H1 (cell line): ENCODE measurements around the gene MORN5. TPM values are rescaled to one million over a fixed set of nuclear protein-coding genes. Genes with fewer than 3 reads are reported as not detected.

Experiments used
- CREB1 ChIP-seq: IDR thresholded peaks from 2 replicates; pipeline ENCODE4 v1.6.1; 2012; ENCODE audit warnings: inconsistent platforms
- KDM1A ChIP-seq: fragments of 200-600, 300-600 bp; sonication (generic); IDR thresholded peaks from 2 replicates; pipeline ENCODE4 v1.7.1; 2016; ENCODE audit warnings: mild to moderate bottlenecking, low read length, borderline replicate concordance
- RFX5 ChIP-seq: IDR thresholded peaks from 2 replicates; pipeline ENCODE4 v1.6.1; 2011; ENCODE audit warnings: low read depth, low read length, improper control_type of control experiment, borderline replicate concordance
- RXRA ChIP-seq: IDR thresholded peaks from 2 replicates; pipeline ENCODE4 v1.6.1; 2011; ENCODE audit warnings: low read depth, mild to moderate bottlenecking, low read length, moderate library complexity; ENCODE audit not compliant: insufficient read depth
- SRF ChIP-seq: IDR thresholded peaks from 2 replicates; pipeline ENCODE4 v1.6.1; 2011; ENCODE audit warnings: mild to moderate bottlenecking, low read depth, low read length, moderate library complexity
- SUZ12 ChIP-seq: fragments of 200-600 bp; sonication (generic); IDR thresholded peaks from 2 replicates; pipeline ENCODE4 v1.6.1; 2012; ENCODE audit warnings: mild to moderate bottlenecking, inconsistent platforms, low read length, moderate library complexity, mixed read lengths
- ZNF274 ChIP-seq: IDR thresholded peaks from 2 replicates; pipeline ENCODE4 v1.7.0; 2012; ENCODE audit warnings: low read length, borderline replicate concordance; ENCODE audit errors: extremely low read depth
- polyA plus RNA-seq, 7 experiments: library from polyadenylated mRNA; depleted of rRNA in 3 of 7; stranded (reverse) in 5 of 7; unstranded in 2 of 7; fragments of >200 nt in 5 of 7; fragments of 200-250 nt in 2 of 7; gene quantifications; 1 replicate in 5 of 7; 2 replicates in 1 of 7; 4 replicates in 1 of 7; pipeline versions ENCODE4 v1.2.1 to v1.2.3, GENCODE V29; 2011 to 2013; ENCODE audit warnings: missing spikeins in 2 of 7, mixed read lengths in 2 of 7
- total RNA-seq: library from RNA; stranded (reverse); fragmentation: NEBNext Ultra II Directional; extraction: Animal tissue kit (Norgen Biotek cat#: 25700); gene quantifications from 2 replicates; pipeline ENCODE4 v1.2.1, GENCODE V29; 2021
- TF ChIP-seq, protein P1 (sequence below): fragments of 300-600 bp; sonication (generic); IDR thresholded peaks from 2 replicates; pipeline ENCODE4 v1.7.1; 2012; ENCODE audit warnings: low read length, moderate library complexity, mild to moderate bottlenecking, inconsistent platforms; ENCODE audit not compliant: insufficient replicate concordance

Gene MORN5
- total and polyA plus RNA-seq, 2 of the 8 experiments (the other 6 are each of a cell fraction or from before 2014, with no cell fraction given): not detected

DNA sequence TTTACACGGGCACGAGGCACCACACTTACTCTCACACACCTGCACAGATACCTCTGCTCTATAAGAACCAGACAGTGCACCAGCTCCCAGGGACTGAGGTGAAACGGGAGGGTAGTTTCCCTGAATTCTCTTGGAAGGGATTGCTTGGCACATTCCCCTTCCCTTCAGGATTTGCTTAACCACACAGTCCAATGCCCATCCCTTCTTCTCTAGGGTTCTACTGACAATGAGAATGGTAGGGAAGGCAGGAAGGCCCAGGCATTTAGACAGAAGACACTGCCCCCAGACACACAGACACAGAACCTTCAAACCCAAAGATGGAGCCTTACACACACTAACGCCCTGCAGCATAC lies 69.8 kb downstream of the MORN5 start (continued):
- TF ChIP-seq, protein P1, sequence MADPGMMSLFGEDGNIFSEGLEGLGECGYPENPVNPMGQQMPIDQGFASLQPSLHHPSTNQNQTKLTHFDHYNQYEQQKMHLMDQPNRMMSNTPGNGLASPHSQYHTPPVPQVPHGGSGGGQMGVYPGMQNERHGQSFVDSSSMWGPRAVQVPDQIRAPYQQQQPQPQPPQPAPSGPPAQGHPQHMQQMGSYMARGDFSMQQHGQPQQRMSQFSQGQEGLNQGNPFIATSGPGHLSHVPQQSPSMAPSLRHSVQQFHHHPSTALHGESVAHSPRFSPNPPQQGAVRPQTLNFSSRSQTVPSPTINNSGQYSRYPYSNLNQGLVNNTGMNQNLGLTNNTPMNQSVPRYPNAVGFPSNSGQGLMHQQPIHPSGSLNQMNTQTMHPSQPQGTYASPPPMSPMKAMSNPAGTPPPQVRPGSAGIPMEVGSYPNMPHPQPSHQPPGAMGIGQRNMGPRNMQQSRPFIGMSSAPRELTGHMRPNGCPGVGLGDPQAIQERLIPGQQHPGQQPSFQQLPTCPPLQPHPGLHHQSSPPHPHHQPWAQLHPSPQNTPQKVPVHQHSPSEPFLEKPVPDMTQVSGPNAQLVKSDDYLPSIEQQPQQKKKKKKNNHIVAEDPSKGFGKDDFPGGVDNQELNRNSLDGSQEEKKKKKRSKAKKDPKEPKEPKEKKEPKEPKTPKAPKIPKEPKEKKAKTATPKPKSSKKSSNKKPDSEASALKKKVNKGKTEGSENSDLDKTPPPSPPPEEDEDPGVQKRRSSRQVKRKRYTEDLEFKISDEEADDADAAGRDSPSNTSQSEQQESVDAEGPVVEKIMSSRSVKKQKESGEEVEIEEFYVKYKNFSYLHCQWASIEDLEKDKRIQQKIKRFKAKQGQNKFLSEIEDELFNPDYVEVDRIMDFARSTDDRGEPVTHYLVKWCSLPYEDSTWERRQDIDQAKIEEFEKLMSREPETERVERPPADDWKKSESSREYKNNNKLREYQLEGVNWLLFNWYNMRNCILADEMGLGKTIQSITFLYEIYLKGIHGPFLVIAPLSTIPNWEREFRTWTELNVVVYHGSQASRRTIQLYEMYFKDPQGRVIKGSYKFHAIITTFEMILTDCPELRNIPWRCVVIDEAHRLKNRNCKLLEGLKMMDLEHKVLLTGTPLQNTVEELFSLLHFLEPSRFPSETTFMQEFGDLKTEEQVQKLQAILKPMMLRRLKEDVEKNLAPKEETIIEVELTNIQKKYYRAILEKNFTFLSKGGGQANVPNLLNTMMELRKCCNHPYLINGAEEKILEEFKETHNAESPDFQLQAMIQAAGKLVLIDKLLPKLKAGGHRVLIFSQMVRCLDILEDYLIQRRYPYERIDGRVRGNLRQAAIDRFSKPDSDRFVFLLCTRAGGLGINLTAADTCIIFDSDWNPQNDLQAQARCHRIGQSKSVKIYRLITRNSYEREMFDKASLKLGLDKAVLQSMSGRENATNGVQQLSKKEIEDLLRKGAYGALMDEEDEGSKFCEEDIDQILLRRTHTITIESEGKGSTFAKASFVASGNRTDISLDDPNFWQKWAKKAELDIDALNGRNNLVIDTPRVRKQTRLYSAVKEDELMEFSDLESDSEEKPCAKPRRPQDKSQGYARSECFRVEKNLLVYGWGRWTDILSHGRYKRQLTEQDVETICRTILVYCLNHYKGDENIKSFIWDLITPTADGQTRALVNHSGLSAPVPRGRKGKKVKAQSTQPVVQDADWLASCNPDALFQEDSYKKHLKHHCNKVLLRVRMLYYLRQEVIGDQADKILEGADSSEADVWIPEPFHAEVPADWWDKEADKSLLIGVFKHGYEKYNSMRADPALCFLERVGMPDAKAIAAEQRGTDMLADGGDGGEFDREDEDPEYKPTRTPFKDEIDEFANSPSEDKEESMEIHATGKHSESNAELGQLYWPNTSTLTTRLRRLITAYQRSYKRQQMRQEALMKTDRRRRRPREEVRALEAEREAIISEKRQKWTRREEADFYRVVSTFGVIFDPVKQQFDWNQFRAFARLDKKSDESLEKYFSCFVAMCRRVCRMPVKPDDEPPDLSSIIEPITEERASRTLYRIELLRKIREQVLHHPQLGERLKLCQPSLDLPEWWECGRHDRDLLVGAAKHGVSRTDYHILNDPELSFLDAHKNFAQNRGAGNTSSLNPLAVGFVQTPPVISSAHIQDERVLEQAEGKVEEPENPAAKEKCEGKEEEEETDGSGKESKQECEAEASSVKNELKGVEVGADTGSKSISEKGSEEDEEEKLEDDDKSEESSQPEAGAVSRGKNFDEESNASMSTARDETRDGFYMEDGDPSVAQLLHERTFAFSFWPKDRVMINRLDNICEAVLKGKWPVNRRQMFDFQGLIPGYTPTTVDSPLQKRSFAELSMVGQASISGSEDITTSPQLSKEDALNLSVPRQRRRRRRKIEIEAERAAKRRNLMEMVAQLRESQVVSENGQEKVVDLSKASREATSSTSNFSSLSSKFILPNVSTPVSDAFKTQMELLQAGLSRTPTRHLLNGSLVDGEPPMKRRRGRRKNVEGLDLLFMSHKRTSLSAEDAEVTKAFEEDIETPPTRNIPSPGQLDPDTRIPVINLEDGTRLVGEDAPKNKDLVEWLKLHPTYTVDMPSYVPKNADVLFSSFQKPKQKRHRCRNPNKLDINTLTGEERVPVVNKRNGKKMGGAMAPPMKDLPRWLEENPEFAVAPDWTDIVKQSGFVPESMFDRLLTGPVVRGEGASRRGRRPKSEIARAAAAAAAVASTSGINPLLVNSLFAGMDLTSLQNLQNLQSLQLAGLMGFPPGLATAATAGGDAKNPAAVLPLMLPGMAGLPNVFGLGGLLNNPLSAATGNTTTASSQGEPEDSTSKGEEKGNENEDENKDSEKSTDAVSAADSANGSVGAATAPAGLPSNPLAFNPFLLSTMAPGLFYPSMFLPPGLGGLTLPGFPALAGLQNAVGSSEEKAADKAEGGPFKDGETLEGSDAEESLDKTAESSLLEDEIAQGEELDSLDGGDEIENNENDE: no peak
- TF ChIP-seq KDM1A (no peak), RFX5 (no peak), CREB1 (no peak), SUZ12 (no peak; the same call in 1 of the 2 replicates), ZNF274 (no peak), SRF (no peak), RXRA (no peak)
